WTC11 (cell line): Measurements from ENCODE around the gene CELF1. TPM values are rescaled to one million over a fixed set of nuclear protein-coding genes. Genes with fewer than 3 reads are reported as not detected.

ENCODE experiments used
- ATAC-seq: fragments of 200-7000 bp; cut with Tn5 transposase; 2 replicates; pipeline ENCODE4 v1.10.0; 2021; ENCODE audit warnings: mild to moderate bottlenecking, moderate library complexity
- CTCF ChIA-PET: fragments of 300-600 bp; sonication (Branson Sonifier 250); formaldehyde crosslinking; loops from one replicate; lab custom pipeline; 2021; ENCODE audit warnings: antibody characterized with exemption; lab: Charles Lee
- POLR2A ChIA-PET: fragments of 350-600 bp; sonication (Branson Sonifier 250); formaldehyde crosslinking; loops from one replicate; lab custom pipeline; 2021; ENCODE audit warnings: antibody characterized with exemption; lab: Charles Lee
- DNase-seq: peaks from one replicate; pipeline ENCODE4 v3.0.0; 2021; ENCODE audit warnings: low spot score
- H3K27ac Mint-ChIP-seq: 2 replicates; pipeline ENCODE4 v1.8.0; 2021; ENCODE audit warnings: mixed read lengths
- H3K27me3 Mint-ChIP-seq: 2 replicates; pipeline ENCODE4 v1.8.0; 2021; ENCODE audit warnings: low read depth, mild to moderate bottlenecking, moderate library complexity, mixed read lengths
- H3K36me3 Mint-ChIP-seq: 2 replicates; pipeline ENCODE4 v1.8.0; 2021; ENCODE audit warnings: mixed read lengths
- H3K4me1 Mint-ChIP-seq: 2 replicates; pipeline ENCODE4 v1.8.0; 2022; ENCODE audit warnings: mixed read lengths
- H3K4me3 Mint-ChIP-seq: 2 replicates; pipeline ENCODE4 v1.8.0; 2021; ENCODE audit warnings: mild to moderate bottlenecking, moderate library complexity, mixed read lengths
- H3K9me3 Mint-ChIP-seq: 2 replicates; pipeline ENCODE4 v1.8.0; 2021; ENCODE audit warnings: mixed read lengths
- ATF1 ChIP-seq: sonication (generic); formaldehyde crosslinking; IDR thresholded peaks from 2 replicates; pipeline ENCODE4 v1.8.1; 2023; ENCODE audit warnings: mild to moderate bottlenecking, moderate library complexity, missing genetic modification reagents
- MXD4 ChIP-seq: fragments of 250-450 bp; sonication (Bioruptor Pico); IDR thresholded peaks from 2 replicates; pipeline ENCODE4 v1.8.0; 2021; ENCODE audit warnings: mild to moderate bottlenecking, moderate library complexity, borderline replicate concordance
- RORB ChIP-seq: fragments of 250-450 bp; sonication (Bioruptor Pico); IDR thresholded peaks from 2 replicates; pipeline ENCODE4 v1.9.0; 2021; ENCODE audit warnings: mild to moderate bottlenecking
- SP1 ChIP-seq: sonication (generic); formaldehyde crosslinking; conservative IDR thresholded peaks from 2 replicates; pipeline ENCODE4 v1.8.1; 2022; ENCODE audit warnings: missing genetic modification reagents
- TCF7 ChIP-seq: sonication (generic); formaldehyde crosslinking; IDR thresholded peaks from 2 replicates; pipeline ENCODE4 v1.8.0; 2022; ENCODE audit warnings: mild to moderate bottlenecking, low read depth, missing genetic modification reagents, moderate library complexity
- TEAD4 ChIP-seq: sonication (generic); formaldehyde crosslinking; IDR thresholded peaks from 2 replicates; pipeline ENCODE4 v1.8.0; 2022; ENCODE audit warnings: mild to moderate bottlenecking, missing genetic modification reagents
- ZBTB21 ChIP-seq: sonication (generic); formaldehyde crosslinking; IDR thresholded peaks from 2 replicates; pipeline ENCODE4 v1.8.1; 2023; ENCODE audit warnings: mild to moderate bottlenecking, missing genetic modification reagents, borderline replicate concordance
- ZNF121 ChIP-seq: sonication (generic); formaldehyde crosslinking; IDR thresholded peaks from 2 replicates; pipeline ENCODE4 v1.8.0; 2023; ENCODE audit warnings: missing genetic modification reagents
- ZNF263 ChIP-seq: sonication (generic); formaldehyde crosslinking; IDR thresholded peaks from 2 replicates; pipeline ENCODE4 v1.8.1; 2022; ENCODE audit warnings: low read depth, mild to moderate bottlenecking, moderate library complexity, missing genetic modification reagents
- ZNF317 ChIP-seq: sonication (generic); formaldehyde crosslinking; IDR thresholded peaks from 2 replicates; pipeline ENCODE4 v1.8.1; 2023; ENCODE audit warnings: low read depth, mild to moderate bottlenecking, moderate library complexity, missing genetic modification reagents, borderline replicate concordance
- total RNA-seq: library from RNA; stranded (reverse); gene quantifications from 3 replicates; pipeline ENCODE4 v1.2.3, GENCODE V29; 2021
- TF ChIP-seq, protein P1 (sequence below): fragments of 250-450 bp; sonication (Bioruptor Pico); conservative IDR thresholded peaks from 2 replicates; pipeline ENCODE4 v1.9.0; 2021; ENCODE audit warnings: mild to moderate bottlenecking
- TF ChIP-seq, protein P2 (sequence below): sonication (generic); formaldehyde crosslinking; IDR thresholded peaks from 2 replicates; pipeline ENCODE4 v1.8.1; 2022; ENCODE audit warnings: low read depth, mild to moderate bottlenecking, moderate library complexity, missing genetic modification reagents, borderline replicate concordance
- TF ChIP-seq, protein P3 (sequence below): fragments of 250-450 bp; sonication (Bioruptor Pico); IDR thresholded peaks from 2 replicates; pipeline ENCODE4 v1.9.0; 2021; ENCODE audit warnings: mild to moderate bottlenecking
- TF ChIP-seq, protein P4 (sequence below): fragments of 200-600 bp; IDR thresholded peaks from 2 replicates; pipeline ENCODE4 v1.8.0; 2022; ENCODE audit warnings: antibody characterized with exemption
- TF ChIP-seq, protein P5 (sequence below): fragments of 250-450 bp; sonication (Bioruptor Pico); IDR thresholded peaks from 2 replicates; pipeline ENCODE4 v1.9.0; 2021; ENCODE audit warnings: mild to moderate bottlenecking, borderline replicate concordance
- TF ChIP-seq, protein P6 (sequence below): sonication (generic); formaldehyde crosslinking; IDR thresholded peaks from 2 replicates; pipeline ENCODE4 v1.8.0; 2023; ENCODE audit warnings: missing genetic modification reagents

Gene CELF1
- total RNA-seq, 1 experiment from 2014 or later, result 177 TPM

DNA sequence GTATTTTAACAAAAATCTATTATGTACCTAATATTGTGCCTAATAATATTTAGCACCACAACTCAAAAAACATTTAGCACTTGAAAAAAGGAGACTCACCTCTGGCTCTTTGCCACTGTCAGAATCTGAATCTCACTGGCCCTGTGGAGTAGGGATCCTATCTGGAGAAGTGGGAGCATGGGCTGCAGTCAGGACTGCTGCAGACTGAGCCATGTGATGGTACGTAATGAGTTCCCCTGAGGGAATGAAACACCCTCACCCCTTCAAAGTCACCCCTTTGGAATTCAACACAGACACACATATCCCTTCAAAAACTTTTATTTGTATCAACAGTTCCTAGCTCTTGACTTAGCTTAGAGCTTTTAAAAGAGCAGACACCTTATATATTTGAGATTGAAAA lies 19.0 kb upstream of the CELF1 start:
- Mint-ChIP-seq H3K36me3 (peaks cover 63% of the 10 kb centered on the region), H3K4me1 (peaks cover under 1% of the 10 kb centered on the region; the same call in 1 of the 2 replicates), H3K27me3 (no peaks in the 10 kb centered on the region), H3K4me3 (no peak overlapping the region), H3K9me3 (no peaks in the 10 kb centered on the region), H3K27ac (no peak overlapping the region)
- ATAC-seq (no peak), DNase-seq (no peak)
- POLR2A ChIA-PET, result no interaction called here
- CTCF ChIA-PET, result no interaction called here
- no peak for TF ChIP-seq RORB (CRISPR knock-in tag)
- TF ChIP-seq, protein P1, sequence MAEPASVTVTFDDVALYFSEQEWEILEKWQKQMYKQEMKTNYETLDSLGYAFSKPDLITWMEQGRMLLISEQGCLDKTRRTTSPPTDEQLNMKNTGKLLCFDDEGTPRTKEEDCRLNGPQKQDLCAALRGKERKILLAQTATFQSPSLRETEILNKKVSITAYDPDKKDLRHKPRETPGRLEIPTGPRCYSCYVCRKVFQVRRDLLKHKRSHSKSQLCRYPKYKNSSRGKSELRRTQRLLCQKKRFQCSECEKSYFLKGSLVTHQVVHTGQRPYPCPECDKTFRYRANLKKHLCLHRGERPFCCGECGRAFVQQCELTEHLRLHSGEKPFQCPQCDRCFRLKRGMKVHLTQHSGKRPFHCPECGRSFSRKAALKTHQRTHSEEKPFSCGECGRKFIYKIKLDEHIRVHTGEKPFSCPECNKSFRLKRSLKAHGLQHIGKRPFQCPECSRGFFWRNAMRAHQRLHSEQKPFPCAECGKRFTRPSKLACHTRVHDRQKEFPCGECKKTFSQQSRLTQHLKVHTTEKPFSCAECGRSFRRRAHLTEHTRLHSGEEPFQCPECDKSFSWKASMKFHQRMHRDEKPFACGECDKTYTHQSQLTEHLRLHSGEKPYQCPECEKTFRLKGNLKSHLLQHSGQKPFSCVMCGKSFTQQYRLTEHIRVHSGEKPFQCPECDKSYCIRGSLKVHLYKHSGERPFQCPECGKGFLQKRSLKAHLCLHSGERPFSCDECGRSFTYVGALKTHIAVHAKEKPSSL, result no peak
- TF ChIP-seq, protein P2, sequence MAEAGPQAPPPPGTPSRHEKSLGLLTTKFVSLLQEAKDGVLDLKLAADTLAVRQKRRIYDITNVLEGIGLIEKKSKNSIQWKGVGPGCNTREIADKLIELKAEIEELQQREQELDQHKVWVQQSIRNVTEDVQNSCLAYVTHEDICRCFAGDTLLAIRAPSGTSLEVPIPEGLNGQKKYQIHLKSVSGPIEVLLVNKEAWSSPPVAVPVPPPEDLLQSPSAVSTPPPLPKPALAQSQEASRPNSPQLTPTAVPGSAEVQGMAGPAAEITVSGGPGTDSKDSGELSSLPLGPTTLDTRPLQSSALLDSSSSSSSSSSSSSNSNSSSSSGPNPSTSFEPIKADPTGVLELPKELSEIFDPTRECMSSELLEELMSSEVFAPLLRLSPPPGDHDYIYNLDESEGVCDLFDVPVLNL (CRISPR knock-in tag), result no peak
- TF ChIP-seq, protein P3, sequence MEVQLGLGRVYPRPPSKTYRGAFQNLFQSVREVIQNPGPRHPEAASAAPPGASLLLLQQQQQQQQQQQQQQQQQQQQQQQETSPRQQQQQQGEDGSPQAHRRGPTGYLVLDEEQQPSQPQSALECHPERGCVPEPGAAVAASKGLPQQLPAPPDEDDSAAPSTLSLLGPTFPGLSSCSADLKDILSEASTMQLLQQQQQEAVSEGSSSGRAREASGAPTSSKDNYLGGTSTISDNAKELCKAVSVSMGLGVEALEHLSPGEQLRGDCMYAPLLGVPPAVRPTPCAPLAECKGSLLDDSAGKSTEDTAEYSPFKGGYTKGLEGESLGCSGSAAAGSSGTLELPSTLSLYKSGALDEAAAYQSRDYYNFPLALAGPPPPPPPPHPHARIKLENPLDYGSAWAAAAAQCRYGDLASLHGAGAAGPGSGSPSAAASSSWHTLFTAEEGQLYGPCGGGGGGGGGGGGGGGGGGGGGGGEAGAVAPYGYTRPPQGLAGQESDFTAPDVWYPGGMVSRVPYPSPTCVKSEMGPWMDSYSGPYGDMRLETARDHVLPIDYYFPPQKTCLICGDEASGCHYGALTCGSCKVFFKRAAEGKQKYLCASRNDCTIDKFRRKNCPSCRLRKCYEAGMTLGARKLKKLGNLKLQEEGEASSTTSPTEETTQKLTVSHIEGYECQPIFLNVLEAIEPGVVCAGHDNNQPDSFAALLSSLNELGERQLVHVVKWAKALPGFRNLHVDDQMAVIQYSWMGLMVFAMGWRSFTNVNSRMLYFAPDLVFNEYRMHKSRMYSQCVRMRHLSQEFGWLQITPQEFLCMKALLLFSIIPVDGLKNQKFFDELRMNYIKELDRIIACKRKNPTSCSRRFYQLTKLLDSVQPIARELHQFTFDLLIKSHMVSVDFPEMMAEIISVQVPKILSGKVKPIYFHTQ (CRISPR knock-in tag), result no peak
- TF ChIP-seq, all 79 proteins: peak for 0

DNA sequence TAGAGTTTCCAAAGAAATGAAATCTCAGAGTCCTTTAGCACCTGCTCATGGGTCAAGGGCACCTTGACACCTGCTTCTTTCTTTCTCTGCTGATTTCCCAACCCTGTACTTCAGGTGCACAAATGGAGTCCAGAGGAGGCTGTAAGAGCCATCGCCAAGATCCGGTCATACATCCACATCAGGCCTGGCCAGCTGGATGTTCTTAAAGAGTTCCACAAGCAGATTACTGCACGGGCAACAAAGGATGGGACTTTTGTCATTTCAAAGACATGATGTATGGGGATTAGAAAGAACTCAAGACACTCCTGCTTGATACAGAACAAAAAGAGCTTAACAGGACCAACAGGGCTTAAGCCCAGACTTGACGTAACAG lies 18.4 kb upstream of the CELF1 start:
- CTCF ChIA-PET, result interaction anchor here (1.1 kb wide), 1 partner anchor 18 kb away, joined by 3 read pairs; no protein-coding TSS in a partner anchor
- Mint-ChIP-seq H3K27me3 (no peaks in the 10 kb centered on the region), H3K9me3 (no peaks in the 10 kb centered on the region), H3K27ac (no peak overlapping the region), H3K36me3 (peaks cover 62% of the 10 kb centered on the region), H3K4me1 (peaks cover 6% of the 10 kb centered on the region), H3K4me3 (no peak overlapping the region)
- no peak for DNase-seq
- POLR2A ChIA-PET, result no interaction called here
- no peak for ATAC-seq
- no peak for TF ChIP-seq ZBTB21
- TF ChIP-seq ZNF121 (CRISPR knock-in tag), result no peak
- no peak for TF ChIP-seq MXD4
- TF ChIP-seq, protein P4, sequence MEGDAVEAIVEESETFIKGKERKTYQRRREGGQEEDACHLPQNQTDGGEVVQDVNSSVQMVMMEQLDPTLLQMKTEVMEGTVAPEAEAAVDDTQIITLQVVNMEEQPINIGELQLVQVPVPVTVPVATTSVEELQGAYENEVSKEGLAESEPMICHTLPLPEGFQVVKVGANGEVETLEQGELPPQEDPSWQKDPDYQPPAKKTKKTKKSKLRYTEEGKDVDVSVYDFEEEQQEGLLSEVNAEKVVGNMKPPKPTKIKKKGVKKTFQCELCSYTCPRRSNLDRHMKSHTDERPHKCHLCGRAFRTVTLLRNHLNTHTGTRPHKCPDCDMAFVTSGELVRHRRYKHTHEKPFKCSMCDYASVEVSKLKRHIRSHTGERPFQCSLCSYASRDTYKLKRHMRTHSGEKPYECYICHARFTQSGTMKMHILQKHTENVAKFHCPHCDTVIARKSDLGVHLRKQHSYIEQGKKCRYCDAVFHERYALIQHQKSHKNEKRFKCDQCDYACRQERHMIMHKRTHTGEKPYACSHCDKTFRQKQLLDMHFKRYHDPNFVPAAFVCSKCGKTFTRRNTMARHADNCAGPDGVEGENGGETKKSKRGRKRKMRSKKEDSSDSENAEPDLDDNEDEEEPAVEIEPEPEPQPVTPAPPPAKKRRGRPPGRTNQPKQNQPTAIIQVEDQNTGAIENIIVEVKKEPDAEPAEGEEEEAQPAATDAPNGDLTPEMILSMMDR, result no peak
- no peak for TF ChIP-seq ATF1 (CRISPR knock-in tag)
- no peak for TF ChIP-seq TEAD4 (CRISPR knock-in tag)
- TF ChIP-seq, protein P3 (CRISPR knock-in tag), result no peak
- TF ChIP-seq ZNF263, result no peak
- TF ChIP-seq, protein P5, sequence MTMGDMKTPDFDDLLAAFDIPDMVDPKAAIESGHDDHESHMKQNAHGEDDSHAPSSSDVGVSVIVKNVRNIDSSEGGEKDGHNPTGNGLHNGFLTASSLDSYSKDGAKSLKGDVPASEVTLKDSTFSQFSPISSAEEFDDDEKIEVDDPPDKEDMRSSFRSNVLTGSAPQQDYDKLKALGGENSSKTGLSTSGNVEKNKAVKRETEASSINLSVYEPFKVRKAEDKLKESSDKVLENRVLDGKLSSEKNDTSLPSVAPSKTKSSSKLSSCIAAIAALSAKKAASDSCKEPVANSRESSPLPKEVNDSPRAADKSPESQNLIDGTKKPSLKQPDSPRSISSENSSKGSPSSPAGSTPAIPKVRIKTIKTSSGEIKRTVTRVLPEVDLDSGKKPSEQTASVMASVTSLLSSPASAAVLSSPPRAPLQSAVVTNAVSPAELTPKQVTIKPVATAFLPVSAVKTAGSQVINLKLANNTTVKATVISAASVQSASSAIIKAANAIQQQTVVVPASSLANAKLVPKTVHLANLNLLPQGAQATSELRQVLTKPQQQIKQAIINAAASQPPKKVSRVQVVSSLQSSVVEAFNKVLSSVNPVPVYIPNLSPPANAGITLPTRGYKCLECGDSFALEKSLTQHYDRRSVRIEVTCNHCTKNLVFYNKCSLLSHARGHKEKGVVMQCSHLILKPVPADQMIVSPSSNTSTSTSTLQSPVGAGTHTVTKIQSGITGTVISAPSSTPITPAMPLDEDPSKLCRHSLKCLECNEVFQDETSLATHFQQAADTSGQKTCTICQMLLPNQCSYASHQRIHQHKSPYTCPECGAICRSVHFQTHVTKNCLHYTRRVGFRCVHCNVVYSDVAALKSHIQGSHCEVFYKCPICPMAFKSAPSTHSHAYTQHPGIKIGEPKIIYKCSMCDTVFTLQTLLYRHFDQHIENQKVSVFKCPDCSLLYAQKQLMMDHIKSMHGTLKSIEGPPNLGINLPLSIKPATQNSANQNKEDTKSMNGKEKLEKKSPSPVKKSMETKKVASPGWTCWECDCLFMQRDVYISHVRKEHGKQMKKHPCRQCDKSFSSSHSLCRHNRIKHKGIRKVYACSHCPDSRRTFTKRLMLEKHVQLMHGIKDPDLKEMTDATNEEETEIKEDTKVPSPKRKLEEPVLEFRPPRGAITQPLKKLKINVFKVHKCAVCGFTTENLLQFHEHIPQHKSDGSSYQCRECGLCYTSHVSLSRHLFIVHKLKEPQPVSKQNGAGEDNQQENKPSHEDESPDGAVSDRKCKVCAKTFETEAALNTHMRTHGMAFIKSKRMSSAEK, result no peak
- no peak for TF ChIP-seq TCF7 (CRISPR knock-in tag)
- TF ChIP-seq, protein P6, sequence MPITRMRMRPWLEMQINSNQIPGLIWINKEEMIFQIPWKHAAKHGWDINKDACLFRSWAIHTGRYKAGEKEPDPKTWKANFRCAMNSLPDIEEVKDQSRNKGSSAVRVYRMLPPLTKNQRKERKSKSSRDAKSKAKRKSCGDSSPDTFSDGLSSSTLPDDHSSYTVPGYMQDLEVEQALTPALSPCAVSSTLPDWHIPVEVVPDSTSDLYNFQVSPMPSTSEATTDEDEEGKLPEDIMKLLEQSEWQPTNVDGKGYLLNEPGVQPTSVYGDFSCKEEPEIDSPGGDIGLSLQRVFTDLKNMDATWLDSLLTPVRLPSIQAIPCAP, result no peak
- TF ChIP-seq ZNF317 (CRISPR knock-in tag), result no peak
- no peak for TF ChIP-seq SP1 (CRISPR knock-in tag)
